ENCODE measurements around the gene DOCK9.

- TF ChIP-seq EZH2 (IDR thresholded peaks at IDR 0.05; ENCODE audit: low read depth, unreplicated experiment) (no peak), POLR2AphosphoS5 (IDR thresholded peaks at IDR 0.05; ENCODE audit: low read depth) (no peak)
Observed at GRCh38 chr13:98838776-98839175, 139.1 kb downstream of the DOCK9 start.
